Stimulated activated CD8-positive, alpha-beta memory T cell treated with anti-CD3 and anti-CD28 coated beads, Interleukin-7, amount 100 ng/mL, for 24 hours (primary cell): ENCODE results near the gene PIP5K1B.
A peak's percentile ranks its signal among the peaks of the same experiment; 100 is the strongest.
"Not testable (repeated sequence)": the region's sequence is repeated elsewhere in the genome, so short reads cannot be mapped to it uniquely, and the experiment has no call there.

ENCODE experiments used
- DNase-seq: peaks from one replicate; pipeline ENCODE4 v3.0.0-alpha.2; 2020; ENCODE audit warnings: low read depth

PIP5K1B gene

GRCh38 chr9:69029535-69029934, 324.5 kb downstream of the PIP5K1B start:
- DNase-seq, result no peak

GRCh38 chr9:69030851-69031645, 326.0 kb downstream of the PIP5K1B start:
- DNase-seq, result no peak

DNA sequence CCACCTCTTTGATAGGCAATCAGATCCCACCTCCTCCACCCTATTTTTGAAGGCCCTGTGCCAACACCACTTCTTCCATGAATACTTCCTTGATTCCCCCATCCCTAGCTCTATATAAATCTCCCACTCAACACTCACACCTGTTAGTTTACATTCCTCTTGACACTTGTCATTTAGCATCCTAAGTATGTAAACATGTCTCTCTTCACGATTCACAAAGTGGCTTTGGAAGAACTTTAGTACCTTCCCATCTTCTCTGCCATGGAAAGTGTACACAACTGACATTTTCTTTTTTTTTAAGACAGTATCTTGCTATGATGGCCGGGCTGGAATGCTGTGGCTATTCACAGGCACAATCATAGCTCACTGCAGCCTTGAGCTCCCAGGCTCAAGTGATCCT, 329.0 kb downstream of the PIP5K1B start:
- no peak for DNase-seq

GRCh38 chr9:69035438-69036308, 330.6 kb downstream of the PIP5K1B start, which contains the start of gene FXN:
TSS of gene FXN (plus strand) at chr9:69035752. CDS start at chr9:69035783, 31 bp downstream.
- peak; percentile 72 for DNase-seq

DNA sequence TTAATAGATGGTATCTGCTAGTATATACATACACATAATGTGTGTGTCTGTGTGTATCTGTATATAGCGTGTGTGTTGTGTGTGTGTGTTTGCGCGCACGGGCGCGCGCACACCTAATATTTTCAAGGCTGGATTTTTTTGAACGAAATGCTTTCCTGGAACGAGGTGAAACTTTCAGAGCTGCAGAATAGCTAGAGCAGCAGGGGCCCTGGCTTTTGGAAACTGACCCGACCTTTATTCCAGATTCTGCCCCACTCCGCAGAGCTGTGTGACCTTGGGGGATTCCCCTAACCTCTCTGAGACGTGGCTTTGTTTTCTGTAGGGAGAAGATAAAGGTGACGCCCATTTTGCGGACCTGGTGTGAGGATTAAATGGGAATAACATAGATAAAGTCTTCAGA, 331.3 kb downstream of the PIP5K1B start:
- no peak for DNase-seq

DNA sequence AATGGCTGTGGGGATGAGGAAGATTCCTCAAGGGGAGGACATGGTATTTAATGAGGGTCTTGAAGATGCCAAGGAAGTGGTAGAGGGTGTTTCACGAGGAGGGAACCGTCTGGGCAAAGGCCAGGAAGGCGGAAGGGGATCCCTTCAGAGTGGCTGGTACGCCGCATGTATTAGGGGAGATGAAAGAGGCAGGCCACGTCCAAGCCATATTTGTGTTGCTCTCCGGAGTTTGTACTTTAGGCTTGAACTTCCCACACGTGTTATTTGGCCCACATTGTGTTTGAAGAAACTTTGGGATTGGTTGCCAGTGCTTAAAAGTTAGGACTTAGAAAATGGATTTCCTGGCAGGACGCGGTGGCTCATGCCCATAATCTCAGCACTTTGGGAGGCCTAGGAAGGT, 331.8 kb downstream of the PIP5K1B start:
- DNase-seq, result no peak

DNA sequence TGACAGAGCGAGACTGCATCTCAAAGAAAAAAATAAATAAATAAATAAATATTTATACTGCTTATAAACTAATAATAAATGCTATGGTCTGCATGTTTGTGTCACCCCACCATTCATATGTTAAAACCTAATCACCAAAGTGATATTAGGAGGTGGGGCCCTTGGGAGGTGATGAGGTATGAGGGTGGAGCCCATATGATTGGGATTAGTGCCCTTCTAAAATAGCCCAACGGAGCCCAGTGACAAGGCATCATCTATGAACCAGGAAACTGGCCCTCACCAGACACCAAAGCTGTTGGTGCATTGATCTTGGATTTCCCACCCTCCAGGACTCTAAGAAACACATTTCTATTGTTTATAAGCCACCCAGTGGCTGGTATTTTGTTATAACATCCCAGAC, 335.6 kb downstream of the PIP5K1B start:
- no peak for DNase-seq

DNA sequence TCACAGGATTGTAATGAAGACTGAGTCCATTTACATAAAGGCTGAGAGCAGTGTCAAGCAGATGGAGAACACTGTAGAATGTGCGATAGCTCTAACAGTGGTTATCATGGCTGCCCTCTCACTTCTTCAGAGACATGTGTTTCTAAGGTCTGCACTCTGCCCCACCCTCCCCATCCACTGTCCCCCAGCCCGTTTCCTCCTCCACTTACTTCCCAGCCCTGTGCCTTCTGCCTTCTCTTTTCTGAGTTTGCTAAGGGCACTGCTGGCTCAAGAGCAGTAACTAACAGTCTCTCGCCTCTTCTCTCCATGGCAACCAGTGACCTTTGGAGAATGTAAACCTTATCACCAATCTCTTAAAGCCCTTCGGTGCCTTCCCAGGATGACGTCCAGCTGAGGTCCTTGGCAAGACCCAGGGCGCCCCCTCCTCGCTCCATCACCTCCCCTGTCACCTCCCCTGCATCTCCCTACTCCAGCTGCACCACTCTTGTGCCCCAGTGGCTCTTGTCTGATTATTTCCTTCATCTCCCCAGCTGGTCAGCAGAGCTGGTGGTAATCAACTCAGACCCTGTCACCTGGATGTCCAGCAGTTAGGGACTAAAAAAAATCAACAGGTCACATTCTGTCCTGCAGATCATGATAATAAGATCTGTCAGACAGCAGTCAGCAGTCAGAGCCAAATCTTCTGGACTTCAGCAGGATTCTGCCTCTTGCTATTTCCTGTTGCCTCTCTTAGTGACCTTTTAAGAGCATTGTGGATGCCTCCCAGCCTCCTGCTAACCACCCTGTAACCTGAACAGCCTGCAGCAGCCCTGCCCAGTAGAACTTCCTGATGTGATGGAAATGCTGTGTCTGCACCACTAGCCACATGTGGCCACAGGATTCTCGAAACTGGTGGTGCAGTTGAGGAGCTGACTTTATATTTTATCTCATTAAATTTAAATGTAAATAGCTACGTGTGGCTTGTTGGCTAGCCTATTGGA, 339.5 kb downstream of the PIP5K1B start:
- DNase-seq, result no peak

- DNase-seq, result no peak
Measured at GRCh38 chr9:69045821-69046220, 340.8 kb downstream of the PIP5K1B start.

DNA sequence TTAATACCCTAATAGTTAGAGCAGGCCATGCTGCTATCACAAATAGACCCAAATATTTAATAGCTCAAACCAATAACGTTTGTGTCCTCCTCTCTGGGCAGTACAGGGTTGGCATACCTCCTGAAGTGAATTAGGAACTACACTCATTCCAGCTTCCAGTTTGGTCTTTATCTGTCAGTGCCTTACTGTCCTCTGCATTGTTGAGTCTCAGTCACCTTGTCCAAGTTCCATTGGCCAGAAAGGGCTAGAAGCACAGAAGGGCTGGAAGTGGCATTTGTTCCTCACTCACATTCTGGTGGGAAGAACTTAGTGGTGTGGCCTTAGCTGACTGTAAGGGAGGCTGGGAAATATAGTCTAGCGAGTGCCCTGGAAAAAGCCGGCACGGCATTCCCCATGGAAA, 341.7 kb downstream of the PIP5K1B start:
- no peak for DNase-seq

- DNase-seq, result no peak
Measured at GRCh38 chr9:69047371-69047770, 342.3 kb downstream of the PIP5K1B start.

DNA sequence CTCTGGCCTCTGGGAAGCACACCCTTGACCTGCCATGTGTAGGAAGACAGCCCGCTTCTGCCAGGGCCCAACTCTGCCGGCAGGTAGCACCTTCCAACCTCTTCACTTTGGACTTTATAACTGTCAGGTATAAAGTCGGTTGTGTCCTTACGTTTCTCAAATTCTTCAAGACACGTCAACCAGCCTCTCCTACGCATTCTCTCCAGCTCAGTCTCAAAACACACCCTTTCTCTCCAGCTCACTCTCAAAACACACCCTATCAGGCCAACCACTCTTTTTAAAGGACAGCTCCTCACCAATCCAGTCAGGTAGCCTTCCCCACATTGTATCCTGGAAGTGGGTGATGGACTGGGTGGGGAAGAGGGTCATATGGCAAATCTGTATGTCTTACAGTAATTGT, 344.1 kb downstream of the PIP5K1B start:
- no peak for DNase-seq

DNA sequence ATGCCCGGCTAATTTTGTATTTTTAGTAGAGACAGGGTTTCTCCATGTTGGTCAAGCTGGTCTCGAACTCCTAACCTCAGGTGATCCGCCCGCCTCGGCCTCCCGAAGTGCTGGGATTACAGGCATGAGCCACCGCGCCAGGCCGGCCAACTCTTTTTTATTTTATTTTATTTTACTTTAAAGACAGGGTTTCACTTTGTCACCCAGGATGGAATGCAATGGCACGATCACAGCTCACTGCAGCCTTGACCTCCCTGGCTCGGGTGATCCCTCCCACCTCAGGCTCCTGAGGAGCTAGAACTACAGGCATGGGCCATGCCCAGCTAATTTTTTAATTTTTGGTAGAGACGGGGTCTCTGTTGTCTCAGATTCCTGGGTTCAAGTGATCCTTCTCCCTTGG, 345.9 kb downstream of the PIP5K1B start:
- DNase-seq, result not testable (repeated sequence)

GRCh38 chr9:69054989-69055388, 349.9 kb downstream of the PIP5K1B start:
- no peak for DNase-seq

DNA sequence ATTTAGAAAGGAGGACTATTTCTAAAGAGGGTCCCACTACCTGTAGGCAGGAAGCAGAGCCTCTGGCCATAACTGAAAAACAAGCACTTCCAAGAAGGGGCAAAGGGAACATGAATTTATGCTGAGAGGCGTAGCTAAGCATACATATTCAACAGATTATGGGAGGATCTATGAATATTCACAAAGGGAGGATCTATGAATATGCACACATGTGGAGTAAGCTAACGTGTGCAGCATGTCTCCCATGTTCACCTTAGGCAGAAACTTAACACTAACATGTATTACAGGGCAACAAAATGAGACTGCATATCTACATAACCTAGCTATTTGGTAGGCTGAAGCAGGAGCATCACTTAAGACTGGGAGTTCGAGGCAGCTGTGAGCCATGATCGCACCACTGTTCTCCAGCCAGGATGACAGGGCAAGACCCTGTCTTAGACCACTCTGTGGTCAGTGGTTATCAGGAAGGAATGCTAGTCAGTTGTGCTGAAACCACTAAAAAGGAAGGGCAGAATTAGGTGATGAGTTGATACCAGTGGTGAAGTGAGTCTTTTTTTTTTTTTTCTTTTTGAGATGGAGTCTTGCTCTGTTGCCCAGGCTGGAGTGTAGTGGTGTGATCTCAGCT, 351.3 kb downstream of the PIP5K1B start:
- DNase-seq, result no peak

- DNase-seq, result no peak
Measured at GRCh38 chr9:69058101-69058500, 353.1 kb downstream of the PIP5K1B start.
